Stimulated activated CD4-positive, alpha-beta T cell treated with anti-CD3 and anti-CD28 coated beads, Interleukin-1b, Interleukin-23, amount 100 ng/mL, for 48 hours (primary cell): ENCODE results near the gene QSER1.
"Not testable (repeated sequence)": the region's sequence is repeated elsewhere in the genome, so short reads cannot be mapped to it uniquely, and the experiment has no call there.

Experiments
- DNase-seq: peaks from one replicate; pipeline ENCODE4 v3.0.0-alpha.2; 2020

QSER1 gene

GRCh38 chr11:32892355-32893092 is at the start of gene QSER1:
TSS of gene QSER1 (plus strand) at chr11:32892811. CDS start at chr11:32893126, 315 bp downstream.
- DNase-seq = peak; percentile 65

GRCh38 chr11:32843544-32843943 is 49.1 kb upstream of the QSER1 start:
- DNase-seq = no peak

GRCh38 chr11:32847511-32847910 is 45.1 kb upstream of the QSER1 start:
- no peak for DNase-seq

- DNase-seq = no peak
These were observed 42.9 kb upstream of the QSER1 start for GRCh38 chr11:32849761-32850160.

GRCh38 chr11:32851251-32851650 is 41.4 kb upstream of the QSER1 start:
- DNase-seq = no peak

GRCh38 chr11:32852207-32852606 is 40.4 kb upstream of the QSER1 start:
- no peak for DNase-seq

- no peak for DNase-seq
These were observed 37.0 kb upstream of the QSER1 start for GRCh38 chr11:32855601-32856000.

GRCh38 chr11:32858731-32859130 is 33.9 kb upstream of the QSER1 start:
- DNase-seq = no peak

GRCh38 chr11:32861850-32862577 is 30.6 kb upstream of the QSER1 start:
- no peak for DNase-seq

- DNase-seq = no peak
These were observed 28.1 kb upstream of the QSER1 start for GRCh38 chr11:32864555-32864954.

- DNase-seq = not testable (repeated sequence)
These were observed 23.9 kb upstream of the QSER1 start for GRCh38 chr11:32868752-32869151.

GRCh38 chr11:32870676-32871075 is 21.9 kb upstream of the QSER1 start:
- peak; percentile 13 for DNase-seq

GRCh38 chr11:32874132-32874531 is 18.5 kb upstream of the QSER1 start:
- no peak for DNase-seq

- DNase-seq = no peak
These were observed 11.3 kb upstream of the QSER1 start for GRCh38 chr11:32881286-32881685.

- DNase-seq = no peak
These were observed 9.2 kb upstream of the QSER1 start for GRCh38 chr11:32883421-32883820.

GRCh38 chr11:32884023-32884422 is 8.6 kb upstream of the QSER1 start:
- DNase-seq = no peak

- DNase-seq = no peak
These were observed 7.7 kb upstream of the QSER1 start for GRCh38 chr11:32884770-32885384.

GRCh38 chr11:32885556-32885955 is 7.1 kb upstream of the QSER1 start:
- no peak for DNase-seq

GRCh38 chr11:32886180-32886579 is 6.4 kb upstream of the QSER1 start:
- DNase-seq = no peak

- not testable (repeated sequence) for DNase-seq
These were observed 4.8 kb upstream of the QSER1 start for GRCh38 chr11:32887707-32888383.

- DNase-seq = not testable (repeated sequence)
These were observed 4.3 kb upstream of the QSER1 start for GRCh38 chr11:32888384-32888710.

- DNase-seq = no peak
These were observed 3.8 kb upstream of the QSER1 start for GRCh38 chr11:32888805-32889204.

GRCh38 chr11:32890843-32891656 is 1.6 kb upstream of the QSER1 start:
- DNase-seq = no peak
